ENCODE data around the gene OXER1.
"Not testable (repeated sequence)": the region's sequence is repeated elsewhere in the genome, so short reads cannot be mapped to it uniquely, and the experiment has no call there.

Gene OXER1

DNA sequence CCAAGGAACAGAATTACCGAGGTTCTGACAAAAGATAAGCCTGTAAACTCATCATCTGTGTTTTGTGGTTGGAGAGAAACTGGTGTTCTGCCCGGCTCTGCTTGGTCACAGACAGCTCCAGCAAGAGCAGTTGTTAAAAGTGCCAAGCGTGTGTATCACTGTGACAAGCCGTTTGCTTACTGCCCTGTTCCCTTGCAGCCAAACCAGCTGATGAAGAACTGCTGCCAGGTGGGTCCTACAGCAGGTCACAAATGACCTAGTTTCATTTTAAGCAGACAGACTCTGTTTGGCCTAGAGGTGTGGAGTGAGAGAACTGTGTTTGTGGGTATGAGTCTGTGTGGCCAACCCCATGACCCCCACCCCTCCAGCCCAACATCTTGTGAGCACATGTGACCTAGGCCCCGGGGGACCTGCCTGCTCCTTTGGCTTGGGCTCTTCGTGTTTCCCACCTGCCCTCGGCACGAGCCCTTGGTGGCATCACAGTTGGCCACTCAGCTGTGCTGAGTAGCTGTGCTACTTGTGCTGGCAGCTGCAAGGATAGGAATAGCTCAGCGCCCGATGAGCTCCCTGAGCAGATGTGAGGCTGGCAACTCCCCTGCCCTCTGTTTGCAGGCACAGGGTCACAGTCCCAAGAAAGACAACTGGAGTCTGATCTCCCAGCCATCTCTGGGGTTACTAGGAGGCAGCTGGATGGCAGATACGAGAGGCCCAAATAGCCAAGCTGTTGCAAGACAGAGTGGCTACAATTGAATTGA is 9.7 kb downstream of the OXER1 start:
- no peak for DNase-seq (ENCODE audit: extremely low read depth in 1 of 2, low read depth in 1 of 2)

DNA sequence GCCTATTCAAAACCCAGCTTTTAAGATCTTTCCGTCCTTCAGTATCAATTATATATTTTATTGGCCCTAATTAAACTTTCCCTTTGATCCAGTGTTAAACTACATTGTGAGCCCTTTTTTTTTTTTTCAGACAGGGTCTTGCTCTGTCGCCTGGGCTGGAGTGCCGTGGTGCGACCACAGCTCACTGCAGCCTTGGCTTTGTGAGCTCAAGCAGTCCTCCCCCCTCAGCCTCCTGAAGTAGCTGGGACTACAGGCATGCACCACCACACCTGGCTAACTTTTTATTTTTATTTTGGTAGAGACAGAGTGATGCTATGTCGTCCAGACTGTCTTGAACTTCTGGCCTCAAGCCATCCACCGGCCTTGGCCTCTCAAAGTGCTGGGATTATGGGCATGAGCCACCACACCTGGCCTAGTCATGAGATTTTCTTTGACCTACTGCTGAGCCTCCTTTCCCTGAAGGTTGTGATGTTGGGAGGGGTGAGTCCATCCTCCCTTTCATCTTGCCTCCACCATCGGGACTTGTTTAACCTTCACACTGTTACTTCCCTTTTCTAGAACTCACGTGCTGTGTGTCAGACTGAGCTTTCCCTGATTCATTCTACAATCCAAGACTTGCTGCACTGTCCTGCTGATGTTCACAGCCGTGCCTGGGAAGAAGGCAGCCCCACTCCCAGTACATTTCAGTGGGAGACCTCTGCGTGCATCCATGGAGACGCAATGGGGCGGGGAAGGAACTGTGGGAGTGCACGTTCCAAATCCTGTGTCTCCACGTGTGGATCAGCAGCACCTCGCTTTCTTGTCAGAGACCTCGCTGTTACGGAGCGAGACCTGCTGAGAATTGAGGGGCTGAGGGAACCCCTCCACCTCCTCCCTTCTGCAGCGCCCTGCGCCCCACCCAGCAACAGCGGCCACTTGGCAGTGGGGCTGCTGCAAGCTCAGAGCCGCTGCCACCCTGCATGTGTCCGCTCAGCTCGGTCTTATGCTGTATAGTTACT is 10.8 kb downstream of the OXER1 start:
- no peak for DNase-seq (ENCODE audit: extremely low read depth in 1 of 2, low read depth in 1 of 2)

DNA sequence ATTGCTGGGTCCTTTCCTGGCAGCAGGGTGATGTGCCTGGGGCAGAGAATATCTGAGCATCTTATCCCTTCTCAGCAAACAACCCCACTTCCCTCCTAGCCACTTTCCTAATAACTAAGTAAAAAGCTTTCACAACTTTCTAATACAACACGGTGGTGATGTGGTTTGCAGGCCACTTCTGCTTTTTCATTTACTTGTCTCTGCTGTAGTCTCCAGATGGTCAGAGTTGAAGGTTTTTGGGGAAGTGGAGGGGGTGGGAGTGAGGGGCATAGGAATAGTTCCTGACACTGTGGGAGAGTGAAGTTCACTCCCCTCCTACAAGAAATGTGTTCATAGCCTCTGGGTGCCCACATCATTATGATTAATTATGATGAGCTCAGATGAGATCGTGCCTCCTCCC is 11.6 kb downstream of the OXER1 start:
- DNase-seq (ENCODE audit: extremely low read depth in 1 of 2, low read depth in 1 of 2): no peak

DNA sequence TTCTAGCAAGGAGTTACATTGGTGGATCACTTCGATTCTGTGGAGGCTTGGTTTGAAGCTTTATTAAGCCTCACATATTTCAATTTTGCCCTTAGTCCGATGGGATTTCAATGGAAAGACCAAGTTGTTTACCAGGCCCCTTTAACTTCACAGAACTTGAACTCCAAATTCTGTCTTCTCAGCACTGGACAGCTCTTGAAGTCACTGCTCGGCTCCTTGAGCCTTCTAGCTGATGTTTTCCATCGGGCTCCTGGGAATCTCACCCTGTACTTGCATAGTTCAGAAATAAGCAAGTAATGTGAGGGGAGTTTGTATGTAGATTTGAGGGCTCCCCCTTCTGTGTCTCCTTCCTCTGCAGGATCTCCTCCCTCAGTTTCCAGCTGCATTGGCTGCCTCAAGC is 15.1 kb downstream of the OXER1 start:
- DNase-seq (ENCODE audit: extremely low read depth in 1 of 2, low read depth in 1 of 2): no peak

DNA sequence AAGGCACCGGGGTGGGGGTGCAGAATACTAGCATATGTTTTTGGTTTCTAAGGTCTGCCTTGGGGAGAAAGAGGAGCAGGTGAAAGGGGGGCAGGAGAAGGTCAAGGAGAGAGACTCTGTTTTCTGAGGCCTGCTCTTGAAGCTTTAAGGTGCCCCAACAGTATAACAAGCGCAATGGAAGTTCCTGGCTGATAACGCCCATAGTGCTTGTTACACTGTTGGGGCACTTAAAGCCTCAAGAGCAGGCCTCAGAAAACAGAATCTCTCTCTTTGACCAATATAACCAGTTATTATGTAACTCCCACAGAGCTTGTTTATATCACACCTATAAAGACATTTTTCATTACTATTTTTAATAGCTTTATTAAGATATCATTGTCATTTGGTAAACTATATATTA is 16.5 kb downstream of the OXER1 start:
- no peak for DNase-seq (ENCODE audit: extremely low read depth in 1 of 2, low read depth in 1 of 2)

DNA sequence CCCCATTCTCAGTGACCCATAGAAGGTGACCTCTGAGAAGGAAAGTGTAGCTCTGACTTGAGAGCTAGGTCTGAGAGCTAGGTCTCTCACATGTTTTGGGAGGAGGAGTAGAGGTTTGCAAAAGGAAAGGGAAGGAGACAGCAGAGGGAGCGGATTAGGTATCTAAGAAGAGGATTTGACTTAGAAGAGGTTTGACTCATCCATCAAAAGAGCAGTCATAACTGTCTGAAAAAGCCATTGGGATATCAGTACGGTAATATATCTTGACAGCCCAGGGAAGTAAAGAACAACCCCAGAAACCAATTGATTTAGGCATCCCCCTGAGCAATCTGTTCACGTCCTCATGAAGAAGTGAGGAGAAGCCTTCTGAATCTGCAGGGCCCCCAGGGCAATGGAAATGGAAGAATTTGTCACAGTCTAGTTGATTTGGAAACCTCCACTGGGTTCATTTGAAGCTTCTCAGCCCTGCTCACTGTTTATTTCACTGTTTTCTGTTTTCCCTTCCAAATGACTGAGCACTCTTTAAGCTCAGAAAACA is 19.3 kb downstream of the OXER1 start:
- DNase-seq (ENCODE audit: extremely low read depth in 1 of 2, low read depth in 1 of 2): no peak

DNA sequence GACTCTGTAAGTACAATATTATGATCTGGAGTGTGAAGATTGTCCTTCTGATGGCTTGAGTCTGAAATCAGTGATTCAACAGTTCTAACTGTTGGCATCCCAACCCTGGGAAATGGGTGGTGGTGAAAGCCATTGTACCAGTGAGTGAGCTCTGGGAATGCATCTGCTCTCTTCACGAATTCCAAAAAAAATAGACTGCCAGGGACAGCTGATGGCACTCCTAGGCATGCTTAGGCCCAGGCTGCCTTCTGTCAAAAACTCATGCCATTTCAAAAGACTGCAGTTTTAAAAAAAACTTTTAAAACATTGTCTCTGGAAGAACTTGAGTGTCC is 20.3 kb downstream of the OXER1 start:
- DNase-seq (ENCODE audit: extremely low read depth in 1 of 2, low read depth in 1 of 2): no peak

DNA sequence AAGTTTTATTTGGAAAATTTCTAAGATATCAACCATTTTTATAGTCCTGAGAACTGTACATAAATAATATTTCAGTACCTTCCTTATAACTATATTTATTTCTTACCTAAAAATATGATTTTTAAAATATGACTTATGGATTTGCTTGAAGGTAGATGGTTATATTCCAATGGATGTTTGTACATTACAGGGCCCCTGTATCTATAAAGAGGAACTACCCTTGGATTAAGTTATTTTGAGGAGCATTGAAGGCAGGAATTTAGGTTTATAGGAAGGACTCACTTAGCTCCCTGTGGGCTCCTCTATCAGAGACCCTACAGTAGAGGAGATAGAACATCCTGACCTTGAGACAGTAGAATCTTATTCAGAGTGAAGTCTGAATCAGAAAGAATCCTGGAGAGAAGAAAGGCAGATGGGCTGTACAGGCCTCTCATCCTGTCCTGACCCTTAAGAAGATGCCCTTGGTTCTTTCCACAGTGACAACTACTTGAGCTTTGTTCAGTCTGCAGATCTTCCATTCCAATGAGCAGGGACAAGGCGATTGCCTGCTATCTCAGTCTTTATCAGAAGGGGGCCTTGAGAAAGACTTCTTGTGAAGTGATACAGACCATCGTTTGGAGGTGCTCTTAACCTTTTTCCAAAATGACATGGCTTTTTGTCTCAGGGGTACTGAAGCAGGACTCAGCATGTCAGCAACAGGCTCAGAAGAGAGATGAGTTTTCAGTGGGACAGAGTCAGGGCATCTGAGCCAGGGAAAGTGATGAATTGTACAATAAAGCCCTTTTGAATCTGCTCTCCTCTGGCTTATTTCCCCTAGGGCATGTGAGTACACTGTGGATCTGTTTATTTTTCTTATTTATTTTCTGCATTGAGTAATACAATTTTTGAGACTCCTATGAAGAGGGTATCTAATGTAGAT is 20.9 kb downstream of the OXER1 start:
- no peak for DNase-seq (ENCODE audit: extremely low read depth in 1 of 2, low read depth in 1 of 2)

DNA sequence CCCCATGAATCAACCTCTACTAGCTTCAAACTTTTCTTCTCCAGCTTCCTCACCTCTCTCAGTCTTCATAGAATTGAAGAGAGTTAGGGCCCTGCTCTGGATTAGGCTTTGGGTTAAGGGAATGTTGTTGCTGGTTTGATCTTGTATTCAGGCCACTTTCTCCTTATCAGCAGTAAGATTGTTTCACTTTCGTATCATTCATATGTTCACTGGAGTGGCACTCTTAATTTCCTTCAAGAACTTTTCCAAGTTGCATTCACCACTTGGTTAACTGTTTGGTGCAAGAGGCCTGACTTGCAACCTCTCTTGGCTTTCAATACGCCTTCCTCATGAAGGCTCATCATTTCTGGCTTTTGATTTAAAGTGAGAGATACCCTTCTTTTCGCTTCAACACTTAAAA is 22.8 kb downstream of the OXER1 start:
- no peak for DNase-seq (ENCODE audit: extremely low read depth in 1 of 2, low read depth in 1 of 2)

DNA sequence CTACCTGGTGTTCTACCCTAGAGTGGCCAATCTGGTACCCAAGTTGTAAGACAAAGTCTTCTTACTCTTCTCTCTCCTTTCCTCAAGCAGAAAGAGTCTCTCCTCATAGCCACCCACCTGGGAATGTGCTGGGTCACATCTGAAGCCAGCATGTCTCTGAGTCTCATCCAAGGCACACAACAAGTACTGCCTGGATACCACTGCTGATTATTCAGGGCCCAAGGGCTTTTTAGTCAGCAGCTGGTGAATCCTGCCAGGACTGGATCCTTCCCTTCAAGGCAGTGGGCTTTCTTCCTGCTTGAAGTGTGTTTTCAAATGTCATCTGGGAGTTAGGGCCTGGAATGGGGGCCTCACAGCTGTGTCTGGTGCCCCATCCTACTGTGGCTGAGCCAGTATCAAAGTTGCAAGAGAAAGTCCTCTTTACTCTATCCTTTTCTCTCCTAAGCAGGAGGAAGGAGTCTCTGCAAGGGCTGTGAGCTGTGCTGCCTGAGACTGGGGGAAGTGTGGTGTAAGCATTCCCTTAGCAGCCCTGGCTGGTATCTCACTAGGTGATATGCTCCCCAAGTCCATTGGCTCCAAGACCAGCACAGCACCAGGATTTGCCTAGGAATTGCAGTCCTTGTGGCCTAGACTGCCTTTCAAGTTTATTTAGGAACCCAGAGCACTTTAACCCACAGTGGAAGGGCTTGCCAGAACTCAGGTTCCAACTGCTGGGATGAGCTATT is 27.2 kb downstream of the OXER1 start:
- DNase-seq (ENCODE audit: extremely low read depth in 1 of 2, low read depth in 1 of 2): no peak

DNA sequence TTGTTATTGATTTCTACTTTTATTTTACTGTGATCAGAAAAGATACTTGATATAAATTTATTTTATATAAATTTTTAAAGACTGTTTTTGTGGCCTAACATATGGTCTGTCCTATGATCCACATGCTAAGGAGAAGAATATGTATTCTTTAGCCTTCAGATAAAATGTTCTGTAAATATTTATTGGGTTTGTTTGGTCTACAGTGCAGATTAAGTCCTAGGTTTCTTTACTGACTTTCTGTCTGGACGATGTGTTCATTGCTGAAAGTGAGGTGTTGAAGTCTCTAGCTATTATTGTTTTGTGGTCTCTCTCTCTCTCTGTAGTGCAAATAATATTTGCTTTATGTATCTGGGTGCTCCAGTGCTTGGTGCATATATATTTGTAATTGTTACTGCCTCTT is 30.1 kb downstream of the OXER1 start:
- DNase-seq (ENCODE audit: extremely low read depth in 1 of 2, low read depth in 1 of 2): no peak

DNA sequence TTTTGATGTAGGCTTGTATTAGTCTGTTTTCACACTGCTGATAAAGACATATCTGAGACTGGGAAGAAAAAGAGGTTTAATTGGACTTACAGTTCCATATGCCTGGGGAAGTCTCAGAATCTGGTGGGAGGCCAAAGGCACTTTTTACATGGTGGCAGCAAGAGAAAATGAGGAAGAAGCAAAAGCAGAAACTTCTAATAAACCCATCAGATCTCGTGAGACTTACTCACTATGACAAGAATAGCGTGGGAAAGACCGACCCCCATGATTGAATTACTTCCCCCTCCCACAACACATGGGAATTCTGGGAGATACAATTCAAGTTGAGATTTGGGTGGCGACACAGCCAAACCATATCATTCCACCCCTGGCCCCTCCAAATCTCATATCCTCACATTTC is 32.6 kb downstream of the OXER1 start:
- not testable (repeated sequence) for DNase-seq (ENCODE audit: extremely low read depth in 1 of 2, low read depth in 1 of 2)

DNA sequence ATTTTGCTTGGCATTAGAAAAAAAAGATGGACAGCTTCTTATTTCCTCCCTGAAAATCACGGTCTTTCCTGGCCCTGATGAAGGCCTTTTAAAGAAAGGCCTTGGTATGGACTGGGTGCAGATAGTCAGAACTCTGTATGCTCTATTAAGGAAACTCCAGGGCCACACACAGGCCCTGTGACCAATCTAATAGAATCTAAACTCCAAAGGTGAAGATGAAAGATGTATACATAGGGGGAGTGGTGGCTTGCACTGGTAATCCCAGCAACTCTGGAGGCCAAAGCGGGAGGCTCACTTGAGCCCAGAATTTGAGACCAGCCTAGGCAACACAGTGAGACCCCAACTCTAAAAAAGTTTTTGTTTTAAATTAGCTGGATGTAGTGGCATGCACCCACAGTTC is 37.3 kb downstream of the OXER1 start:
- DNase-seq (ENCODE audit: extremely low read depth in 1 of 2, low read depth in 1 of 2): no peak

DNA sequence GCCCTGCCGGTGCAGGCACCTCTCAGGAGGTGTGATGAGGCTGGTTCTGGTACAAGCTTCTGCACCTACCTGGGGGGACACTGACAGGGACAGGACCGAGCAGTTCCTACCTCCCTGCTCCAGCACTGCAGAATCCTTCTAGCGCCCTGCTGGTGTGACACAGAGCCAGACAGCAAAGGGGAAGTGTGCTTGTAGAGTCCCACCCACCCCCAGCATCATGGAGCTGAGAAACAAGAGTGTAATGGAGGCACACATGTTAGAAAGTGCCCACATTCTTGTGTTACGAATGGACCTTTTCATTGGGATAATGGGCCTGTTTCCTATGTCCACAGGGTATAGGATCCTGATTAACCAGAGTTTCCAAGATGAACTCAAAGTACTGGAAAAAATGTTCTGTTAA is 38.3 kb downstream of the OXER1 start:
- DNase-seq (ENCODE audit: extremely low read depth in 1 of 2, low read depth in 1 of 2): no peak

DNA sequence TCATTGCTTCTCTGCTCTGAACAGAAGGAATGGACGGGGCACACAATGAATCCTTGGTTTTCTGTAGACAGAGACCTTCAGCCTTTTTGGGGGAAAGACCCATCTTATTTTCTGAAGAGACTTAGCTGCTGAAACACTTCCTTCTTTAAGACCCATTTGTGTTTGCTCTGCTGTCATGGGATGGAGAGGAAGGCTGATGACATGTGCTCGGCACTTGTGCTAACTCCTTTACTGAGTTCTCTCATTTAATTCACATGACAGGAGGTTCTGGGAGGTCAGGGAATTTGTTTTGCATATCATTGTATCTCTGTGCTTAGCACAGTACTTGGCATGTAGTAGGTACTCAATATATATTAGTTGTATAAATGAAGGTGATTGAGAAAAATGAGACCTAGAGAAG is 39.0 kb downstream of the OXER1 start:
- no peak for DNase-seq (ENCODE audit: extremely low read depth in 1 of 2, low read depth in 1 of 2)

DNA sequence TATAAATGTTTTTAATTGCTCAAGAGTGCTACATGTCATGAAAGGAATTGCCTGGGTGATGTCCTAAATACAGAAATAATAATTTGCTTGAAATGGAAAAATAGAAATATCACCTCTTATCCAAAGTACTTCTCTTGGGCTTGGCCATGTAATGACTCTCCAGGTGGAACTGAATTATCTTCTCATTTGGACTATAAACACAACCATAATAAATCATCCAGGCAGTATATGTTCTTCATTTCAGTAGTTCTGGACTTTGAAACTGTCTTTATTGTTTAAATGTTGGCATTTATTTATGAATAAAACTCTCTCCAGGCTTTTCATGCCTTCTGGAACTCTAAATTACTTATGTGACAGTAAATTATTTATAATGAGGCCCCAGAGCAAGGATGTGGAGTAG is 40.5 kb downstream of the OXER1 start:
- no peak for DNase-seq (ENCODE audit: extremely low read depth in 1 of 2, low read depth in 1 of 2)

DNA sequence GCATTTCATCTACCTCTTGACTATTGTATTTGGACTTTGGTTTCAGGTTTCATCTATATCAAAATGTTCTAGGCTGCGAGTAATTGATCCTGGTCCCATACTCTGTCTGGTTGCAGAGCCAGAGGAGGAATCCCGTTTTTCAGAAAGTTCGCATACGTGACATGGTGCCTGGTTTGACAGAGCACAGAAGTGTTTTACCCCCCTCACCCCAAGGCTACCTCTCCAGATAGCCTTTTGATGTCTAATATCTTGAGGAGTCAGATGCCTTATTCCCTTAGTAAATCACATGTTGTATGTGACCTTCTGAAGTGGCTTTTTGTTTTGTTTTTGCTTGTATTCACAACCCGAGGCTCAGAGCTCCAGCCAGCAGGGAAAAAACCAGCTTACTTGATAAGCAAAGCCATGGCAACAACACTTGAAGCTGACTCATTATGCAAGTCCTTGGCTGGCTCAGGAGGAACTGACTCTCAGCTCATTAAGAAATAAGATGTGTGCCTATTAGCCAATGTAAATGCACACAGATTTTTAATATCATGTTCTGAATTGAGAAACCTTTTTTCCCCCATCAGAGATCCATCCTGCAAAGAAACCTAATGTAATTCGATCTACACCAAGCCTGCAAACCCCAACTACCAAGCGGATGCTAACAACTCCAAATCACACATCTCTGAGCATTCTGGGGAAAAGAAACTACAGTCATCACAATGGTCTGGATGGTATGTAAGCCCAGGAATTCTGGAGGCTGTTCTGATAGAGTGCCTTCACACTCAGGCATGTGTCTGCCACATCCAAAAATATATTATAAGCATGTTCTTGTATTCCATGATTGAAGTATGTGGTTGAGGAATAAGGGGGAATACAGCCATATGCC is 41.4 kb downstream of the OXER1 start:
- peak in 1 of 2 donors; percentile 30 for DNase-seq (ENCODE audit: extremely low read depth in 1 of 2, low read depth in 1 of 2)

DNA sequence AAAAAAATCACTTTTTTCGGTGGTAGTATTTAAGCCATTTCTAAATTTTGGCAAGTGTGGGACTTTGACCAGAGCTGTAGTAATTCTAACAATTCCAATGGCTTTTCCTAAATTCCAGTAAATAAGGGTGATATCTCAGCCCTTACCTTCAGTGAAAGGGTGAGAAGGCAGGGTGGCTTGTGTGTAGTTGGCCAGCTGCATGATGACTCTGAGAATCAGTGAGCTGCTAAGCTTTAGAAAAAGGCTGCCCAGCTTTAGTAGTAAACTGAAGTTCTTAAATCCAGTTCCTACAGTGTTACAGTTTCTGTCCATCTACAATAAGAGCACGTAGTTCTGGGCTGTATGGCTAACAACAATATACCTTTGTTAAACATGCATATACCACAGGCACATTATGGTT is 42.0 kb downstream of the OXER1 start:
- DNase-seq (ENCODE audit: extremely low read depth in 1 of 2, low read depth in 1 of 2): no peak

DNA sequence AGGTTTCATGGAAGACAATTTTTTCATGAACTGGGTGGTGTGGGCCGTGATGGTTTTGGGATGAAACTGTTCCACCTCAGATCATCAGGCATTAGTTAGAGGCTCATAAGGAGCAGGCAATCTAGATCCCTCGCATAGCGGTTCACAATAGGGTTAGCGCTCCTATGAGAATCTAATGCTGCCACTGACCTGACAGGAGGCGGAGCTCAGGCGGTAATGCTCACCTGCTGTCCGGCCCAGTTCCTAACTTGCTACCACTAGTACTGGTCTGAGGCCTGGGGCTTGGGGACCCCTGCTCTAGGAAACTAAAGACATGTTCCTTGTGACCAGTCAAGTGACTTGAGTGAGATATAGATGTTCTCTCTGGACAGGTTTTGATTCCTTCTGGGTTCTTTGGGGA is 49.2 kb downstream of the OXER1 start:
- DNase-seq (ENCODE audit: extremely low read depth in 1 of 2, low read depth in 1 of 2): no peak

Measured in stimulated activated CD8-positive, alpha-beta memory T cell treated with anti-CD3 and anti-CD28 coated beads, Interleukin-7, amount 100 ng/mL, for 48 hours (primary cell).